Umbilical cord (tissue), 2 donors: Measurements from ENCODE around the gene DNAJB8. TPM values are rescaled to one million over a fixed set of nuclear protein-coding genes. Genes with fewer than 3 reads are reported as not detected.

ENCODE experiments used
- DNase-seq: peaks from one replicate; pipeline ENCODE4 v3.0.0-alpha.2; 2015; ENCODE audit warnings: low spot score
- total RNA-seq: library from RNA; depleted of rRNA; stranded (reverse); fragments of >200 nt; gene quantifications from one replicate; pipeline ENCODE4 v1.2.3, GENCODE V29; 2014; ENCODE audit warnings: low replicate concordance; ENCODE audit not compliant: insufficient read depth

The DNAJB8 gene
- total RNA-seq, 1 donor from 2014 or later: 0.48 TPM

GRCh38 chr3:128483657-128484403 is 17.1 kb upstream of the DNAJB8 start:
- no peak for DNase-seq

- DNase-seq: peak; percentile 87
Measured at GRCh38 chr3:128482666-128483656, 16.3 kb upstream of the DNAJB8 start.

- peak; percentile 57 for DNase-seq
Measured at GRCh38 chr3:128482175-128482574, 15.5 kb upstream of the DNAJB8 start.

GRCh38 chr3:128481438-128481942 is 14.8 kb upstream of the DNAJB8 start:
- DNase-seq: no peak

GRCh38 chr3:128480717-128481437 is 14.2 kb upstream of the DNAJB8 start:
- no peak for DNase-seq

- DNase-seq: no peak
Measured at GRCh38 chr3:128480278-128480677, 13.6 kb upstream of the DNAJB8 start.

GRCh38 chr3:128479558-128480086 is 12.9 kb upstream of the DNAJB8 start:
- DNase-seq: no peak

- no peak for DNase-seq
Measured at GRCh38 chr3:128478576-128479506, 12.2 kb upstream of the DNAJB8 start.

- DNase-seq: no peak
Measured at GRCh38 chr3:128476659-128477058, 10.0 kb upstream of the DNAJB8 start.

- DNase-seq: no peak
Measured at GRCh38 chr3:128475355-128475754, 8.7 kb upstream of the DNAJB8 start.

- no peak for DNase-seq
Measured at GRCh38 chr3:128473737-128474136, 7.0 kb upstream of the DNAJB8 start.

GRCh38 chr3:128473180-128473519 is 6.5 kb upstream of the DNAJB8 start:
- DNase-seq: no peak

GRCh38 chr3:128472449-128473179 is 5.9 kb upstream of the DNAJB8 start:
- no peak for DNase-seq

- DNase-seq: no peak
Measured at GRCh38 chr3:128471720-128472119, 5.0 kb upstream of the DNAJB8 start.

- DNase-seq: no peak
Measured at GRCh38 chr3:128471110-128471509, 4.4 kb upstream of the DNAJB8 start.

GRCh38 chr3:128470134-128470899 is 3.6 kb upstream of the DNAJB8 start:
- DNase-seq: no peak

GRCh38 chr3:128469556-128469955 is 2.9 kb upstream of the DNAJB8 start:
- no peak for DNase-seq

- no peak for DNase-seq
Measured at GRCh38 chr3:128468791-128469527, 2.3 kb upstream of the DNAJB8 start.
